Measurements from ENCODE around the gene OR6N2. TPM values are rescaled to one million over a fixed set of nuclear protein-coding genes. Genes with fewer than 3 reads are reported as not detected.

The OR6N2 gene
- total and polyA plus RNA-seq, 4 donors: not detected

DNA sequence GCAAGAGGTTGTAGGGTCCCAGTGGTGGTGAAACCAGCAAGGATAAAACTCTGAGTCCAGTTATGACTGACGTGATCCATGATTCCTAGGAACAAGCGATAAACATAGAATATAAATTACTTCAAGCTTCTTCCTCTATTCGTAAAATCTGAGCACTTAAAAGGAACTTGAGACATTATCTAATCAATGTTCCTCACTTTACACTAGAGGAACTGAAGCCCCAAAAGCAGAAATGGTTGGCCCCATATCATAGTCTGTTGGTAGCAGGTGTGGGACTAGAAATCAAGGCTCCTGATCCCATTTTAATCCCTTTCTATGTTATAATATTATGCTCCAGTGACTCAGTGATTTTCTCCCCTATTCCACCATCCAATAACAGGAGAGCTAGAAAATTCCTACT lies 28.3 kb upstream of the OR6N2 start (continued):
- TF ChIP-seq GABPA (IDR thresholded peaks at IDR 0.05 in 1 of 2, conservative IDR thresholded peaks at IDR 0.05 in 1 of 2): no peak
- TF ChIP-seq SP1 (IDR thresholded peaks at IDR 0.05): no peak
- TF ChIP-seq EGR1 (IDR thresholded peaks at IDR 0.05; ENCODE audit: low read depth in 2 of 2): no peak

DNA sequence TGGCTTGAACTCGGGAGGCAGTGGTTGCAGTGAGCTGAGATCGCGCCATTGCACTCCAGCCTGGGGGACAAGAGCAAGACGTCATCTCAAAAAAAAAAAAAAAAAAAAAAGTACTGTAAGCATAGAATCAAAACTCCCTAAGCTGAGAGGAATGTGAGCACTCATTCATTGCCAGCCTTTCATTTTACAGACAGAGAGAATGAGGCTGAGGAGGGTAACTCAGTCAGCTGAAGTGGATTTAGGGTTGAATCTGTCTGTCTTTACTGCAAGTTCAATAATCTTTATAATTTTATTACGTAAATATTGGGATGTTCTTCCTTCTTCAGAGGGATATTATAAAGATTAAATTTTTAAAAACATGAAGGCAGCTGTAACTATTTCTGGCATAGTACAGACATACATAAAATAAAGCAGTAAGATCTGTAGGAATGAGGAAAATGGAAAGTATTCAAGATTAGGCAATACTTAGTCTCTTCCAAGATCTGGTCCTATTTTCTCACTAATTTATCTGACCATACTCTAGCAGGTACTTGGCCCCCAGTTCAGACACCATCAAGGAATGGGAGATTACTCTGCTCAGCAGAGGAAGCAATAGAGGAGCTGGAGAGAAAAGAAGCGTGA lies 26.0 kb upstream of the OR6N2 start:
- H3K4me1 ChIP-seq (ENCODE audit: control insufficient read depth in 4 of 4, insufficient read depth in 4 of 4, low read length in 3 of 4): no peaks in the 10 kb centered on the region
- no peaks in the 10 kb centered on the region for H3K36me3 ChIP-seq (ENCODE audit: control insufficient read depth in 4 of 4, insufficient read depth in 3 of 4, low read depth in 1 of 4, low read length in 3 of 4)
- WGBS: 69% methylated on average over 6 of the region's 6 CpGs
- DNase-seq (ENCODE audit: low spot score): no peak
- peaks cover 0 to 3% (median 0%) of the 10 kb centered on the region in 4 donors for H3K27me3 ChIP-seq (ENCODE audit: control insufficient read depth in 4 of 4, insufficient read depth in 4 of 4, low read length in 3 of 4)
- no peak overlapping the region for H3K27ac ChIP-seq (ENCODE audit: low read depth in 1 of 2, low read length in 2 of 2)
- no peak overlapping the region for H3K4me3 ChIP-seq (ENCODE audit: low read depth in 1 of 3, low read length in 3 of 3)
- H3K9ac ChIP-seq (ENCODE audit: low read depth in 1 of 2, low read length in 2 of 2): no peak overlapping the region
- TF ChIP-seq TAF1 (conservative IDR thresholded peaks at IDR 0.05) (no peak), HNF4G (IDR thresholded peaks at IDR 0.05) (no peak), FOXA1 (IDR thresholded peaks at IDR 0.05) (no peak), NR2F2 (IDR thresholded peaks at IDR 0.05) (no peak), SP1 (IDR thresholded peaks at IDR 0.05) (no peak), EGR1 (IDR thresholded peaks at IDR 0.05; ENCODE audit: low read depth in 2 of 2) (no peak), ZBTB33 (IDR thresholded peaks at IDR 0.05) (no peak), JUND (IDR thresholded peaks at IDR 0.05) (no peak)
- TF ChIP-seq, protein P1, sequence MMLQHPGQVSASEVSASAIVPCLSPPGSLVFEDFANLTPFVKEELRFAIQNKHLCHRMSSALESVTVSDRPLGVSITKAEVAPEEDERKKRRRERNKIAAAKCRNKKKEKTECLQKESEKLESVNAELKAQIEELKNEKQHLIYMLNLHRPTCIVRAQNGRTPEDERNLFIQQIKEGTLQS (IDR thresholded peaks at IDR 0.05): no peak
- no peaks in the 10 kb centered on the region for H3K9me3 ChIP-seq (ENCODE audit: control insufficient read depth in 4 of 4, low read length in 3 of 4)

- Histone ChIP-seq H3K27me3 (ENCODE audit: control insufficient read depth in 4 of 4, insufficient read depth in 4 of 4, low read length in 3 of 4) (peaks cover 0 to 5% (median 0%) of the 10 kb centered on the region in 4 donors), H3K27ac (ENCODE audit: low read depth in 1 of 2, low read length in 2 of 2) (no peak overlapping the region), H3K9me3 (ENCODE audit: control insufficient read depth in 4 of 4, low read length in 3 of 4) (no peaks in the 10 kb centered on the region), H3K4me1 (ENCODE audit: control insufficient read depth in 4 of 4, insufficient read depth in 4 of 4, low read length in 3 of 4) (no peaks in the 10 kb centered on the region), H3K36me3 (ENCODE audit: control insufficient read depth in 4 of 4, insufficient read depth in 3 of 4, low read depth in 1 of 4, low read length in 3 of 4) (no peaks in the 10 kb centered on the region), H3K9ac (ENCODE audit: low read depth in 1 of 2, low read length in 2 of 2) (no peak overlapping the region), H3K4me3 (ENCODE audit: low read depth in 1 of 3, low read length in 3 of 3) (no peak overlapping the region)
- DNase-seq (ENCODE audit: low spot score): no peak
- WGBS: 71% methylated on average over 1 of the region's 1 CpG
- TF ChIP-seq CTCF (IDR thresholded peaks at IDR 0.05; ENCODE audit: low read depth, low read length, missing input control) (no peak), MAX (IDR thresholded peaks at IDR 0.05) (no peak), FOXA1 (IDR thresholded peaks at IDR 0.05) (no peak), SP1 (IDR thresholded peaks at IDR 0.05) (no peak), HNF4A (conservative IDR thresholded peaks at IDR 0.05) (no peak), RXRA (IDR thresholded peaks at IDR 0.05) (no peak), GABPA (IDR thresholded peaks at IDR 0.05 in 1 of 2, conservative IDR thresholded peaks at IDR 0.05 in 1 of 2) (no peak), EGR1 (IDR thresholded peaks at IDR 0.05; ENCODE audit: low read depth in 2 of 2) (no peak), HNF4G (IDR thresholded peaks at IDR 0.05) (no peak), FOXA2 (IDR thresholded peaks at IDR 0.05) (no peak)
- TF ChIP-seq, protein P2, sequence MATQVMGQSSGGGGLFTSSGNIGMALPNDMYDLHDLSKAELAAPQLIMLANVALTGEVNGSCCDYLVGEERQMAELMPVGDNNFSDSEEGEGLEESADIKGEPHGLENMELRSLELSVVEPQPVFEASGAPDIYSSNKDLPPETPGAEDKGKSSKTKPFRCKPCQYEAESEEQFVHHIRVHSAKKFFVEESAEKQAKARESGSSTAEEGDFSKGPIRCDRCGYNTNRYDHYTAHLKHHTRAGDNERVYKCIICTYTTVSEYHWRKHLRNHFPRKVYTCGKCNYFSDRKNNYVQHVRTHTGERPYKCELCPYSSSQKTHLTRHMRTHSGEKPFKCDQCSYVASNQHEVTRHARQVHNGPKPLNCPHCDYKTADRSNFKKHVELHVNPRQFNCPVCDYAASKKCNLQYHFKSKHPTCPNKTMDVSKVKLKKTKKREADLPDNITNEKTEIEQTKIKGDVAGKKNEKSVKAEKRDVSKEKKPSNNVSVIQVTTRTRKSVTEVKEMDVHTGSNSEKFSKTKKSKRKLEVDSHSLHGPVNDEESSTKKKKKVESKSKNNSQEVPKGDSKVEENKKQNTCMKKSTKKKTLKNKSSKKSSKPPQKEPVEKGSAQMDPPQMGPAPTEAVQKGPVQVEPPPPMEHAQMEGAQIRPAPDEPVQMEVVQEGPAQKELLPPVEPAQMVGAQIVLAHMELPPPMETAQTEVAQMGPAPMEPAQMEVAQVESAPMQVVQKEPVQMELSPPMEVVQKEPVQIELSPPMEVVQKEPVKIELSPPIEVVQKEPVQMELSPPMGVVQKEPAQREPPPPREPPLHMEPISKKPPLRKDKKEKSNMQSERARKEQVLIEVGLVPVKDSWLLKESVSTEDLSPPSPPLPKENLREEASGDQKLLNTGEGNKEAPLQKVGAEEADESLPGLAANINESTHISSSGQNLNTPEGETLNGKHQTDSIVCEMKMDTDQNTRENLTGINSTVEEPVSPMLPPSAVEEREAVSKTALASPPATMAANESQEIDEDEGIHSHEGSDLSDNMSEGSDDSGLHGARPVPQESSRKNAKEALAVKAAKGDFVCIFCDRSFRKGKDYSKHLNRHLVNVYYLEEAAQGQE (IDR thresholded peaks at IDR 0.05): no peak
Measured at GRCh38 chr1:158803678-158804077, 22.7 kb upstream of the OR6N2 start.
